K562 (cell line): ENCODE data around the gene TENT4B. TPM values are rescaled to one million over a fixed set of nuclear protein-coding genes. Genes with fewer than 3 reads are reported as not detected.

Source experiments
- BRD9 ChIP-seq: fragments of 450-650 bp; IDR thresholded peaks from 2 replicates; pipeline ENCODE4 v1.6.1; 2018; ENCODE audit warnings: low read depth; ENCODE audit not compliant: partially characterized antibody
- CTCFL ChIP-seq: IDR thresholded peaks from 2 replicates; pipeline ENCODE4 v1.6.1; 2011; ENCODE audit warnings: borderline replicate concordance, low read depth, mild to moderate bottlenecking, moderate library complexity, low read length; ENCODE audit not compliant: insufficient read depth, poor library complexity, severe bottlenecking
- NFE2L1 ChIP-seq: fragments of 450-650 bp; IDR thresholded peaks from 2 replicates; pipeline ENCODE4 v1.6.1; 2016; ENCODE audit warnings: missing genetic modification characterization, low read depth, mild to moderate bottlenecking, missing compliant biosample characterization, moderate library complexity, borderline replicate concordance
- NFRKB ChIP-seq: fragments of 450-650 bp; IDR thresholded peaks from 2 replicates; pipeline ENCODE4 v1.6.1; 2016; ENCODE audit warnings: low read depth
- RBM15 ChIP-seq: fragments of 200-400 bp; formaldehyde crosslinking; IDR thresholded peaks from 2 replicates; pipeline ENCODE4 v1.6.1; 2018; ENCODE audit warnings: mild to moderate bottlenecking, low read length, moderate library complexity; ENCODE audit not compliant: insufficient read depth
- TAF15 ChIP-seq: fragments of 200-400 bp; formaldehyde crosslinking; IDR thresholded peaks from 2 replicates; pipeline ENCODE4 v1.6.1; 2017; ENCODE audit warnings: mild to moderate bottlenecking, low read depth, low read length, moderate library complexity
- U2AF1 ChIP-seq: fragments of 200-400 bp; formaldehyde crosslinking; optimal IDR thresholded peaks from 2 replicates; pipeline ENCODE3; 2017; ENCODE audit warnings: mild to moderate bottlenecking, low read depth, low read length, moderate library complexity
- YY1 ChIP-seq, 3 experiments: IDR thresholded peaks; 2 replicates each; pipeline ENCODE4 v1.6.1; 2011; ENCODE audit warnings: low read length in 2 of 3, mild to moderate bottlenecking in 2 of 3, moderate library complexity in 2 of 3, borderline replicate concordance in 1 of 3, control low read depth in 1 of 3, low read depth in 1 of 3; ENCODE audit not compliant: insufficient read depth in 3 of 3, insufficient replicate concordance in 2 of 3, control insufficient read depth in 1 of 3, insufficient read length in 1 of 3; ENCODE audit errors: extremely low read depth in 1 of 3
- ZEB2 ChIP-seq: fragments of 450-650 bp; IDR thresholded peaks from 2 replicates; pipeline ENCODE4 v1.6.1; 2016
- ZNF121 ChIP-seq: sonication (generic); formaldehyde crosslinking; conservative IDR thresholded peaks from 2 replicates; pipeline ENCODE4 v1.8.0; 2022; ENCODE audit warnings: missing genetic modification reagents
- ZNF282 ChIP-seq: sonication (generic); formaldehyde crosslinking; IDR thresholded peaks from 2 replicates; pipeline ENCODE4 v1.8.1; 2023; ENCODE audit warnings: missing genetic modification reagents
- ZNF324 ChIP-seq: fragments of 250-450 bp; sonication (Bioruptor Pico); IDR thresholded peaks from 2 replicates; pipeline ENCODE4 v1.4.0; 2020; ENCODE audit warnings: mild to moderate bottlenecking
- ZNF445 ChIP-seq: fragments of 250-450 bp; sonication (Bioruptor Pico); IDR thresholded peaks from 2 replicates; pipeline ENCODE4 v1.4.0; 2020; ENCODE audit warnings: low read depth, mild to moderate bottlenecking, moderate library complexity
- ZNF561 ChIP-seq: fragments of 450-650 bp; formaldehyde crosslinking; conservative IDR thresholded peaks from 2 replicates; pipeline ENCODE4 v1.4.0; 2020; ENCODE audit warnings: mild to moderate bottlenecking, moderate library complexity
- ZNF717 ChIP-seq: fragments of 250-450 bp; sonication (Bioruptor Pico); IDR thresholded peaks from 2 replicates; pipeline ENCODE4 v1.5.0; 2021
- polyA plus RNA-seq, 8 experiments: library from polyadenylated mRNA; depleted of rRNA in 4 of 8; stranded (reverse) in 5 of 8; unstranded in 3 of 8; fragments of >200 nt; fragmentation: Nextera tagmentation in 2 of 8; fragmentation: Illumina TruSeq in 1 of 8; extraction: Ambion mirVana in 2 of 8; extraction: Trizol in 1 of 8; gene quantifications; 2 replicates each; pipeline versions ENCODE4 v1.2.1 to v1.2.3, GENCODE V29; 2011 to 2014; ENCODE audit warnings: inconsistent platforms in 1 of 8, missing spikeins in 1 of 8
- total RNA-seq, 7 experiments: library from RNA; depleted of rRNA in 6 of 7; stranded (reverse); fragments of >200 nt in 6 of 7; fragmentation: Illumina TruSeq in 2 of 7; extraction: Trizol in 2 of 7; gene quantifications; 2 replicates each; pipeline versions ENCODE4 v1.2.1 to v1.2.3, GENCODE V29; 2011 to 2021; ENCODE audit warnings: low replicate concordance in 1 of 7
- TF ChIP-seq, protein P1 (sequence below): sonication (generic); formaldehyde crosslinking; IDR thresholded peaks from 2 replicates; pipeline ENCODE4 v1.8.0; 2023; ENCODE audit warnings: mild to moderate bottlenecking, missing genetic modification reagents

The TENT4B gene
- total and polyA plus RNA-seq, 9 of the 15 experiments (the other 6 are each of a cell fraction or from before 2014, with no cell fraction given), result 5.2 to 8.4 (median 7.0) TPM

GRCh38 chr16:50263940-50264929 is 111.1 kb downstream of the TENT4B start (continued):
- TF ChIP-seq YY1 (IDR thresholded peaks at IDR 0.05; ENCODE audit: borderline replicate concordance in 1 of 3, control insufficient read depth in 1 of 3, extremely low read depth in 1 of 3, insufficient read depth in 3 of 3, insufficient read length in 1 of 3, insufficient replicate concordance in 2 of 3, low read depth in 1 of 3, low read length in 2 of 3) (peak in 1 of 3 experiments; percentile 71), NFE2L1 (tag) (peak; percentile 94), CTCFL (no peak), TAF15 (no peak), ZNF445 (no peak), BRD9 (peak; percentile 56), ZNF121 (CRISPR knock-in tag) (no peak), U2AF1 (no peak), ZEB2 (no peak), ZNF282 (no peak), ZNF324 (no peak), RBM15 (no peak), ZNF717 (CRISPR knock-in tag) (no peak), ZNF561 (CRISPR knock-in tag) (no peak), NFRKB (peak; percentile 76)
- TF ChIP-seq, protein P1, sequence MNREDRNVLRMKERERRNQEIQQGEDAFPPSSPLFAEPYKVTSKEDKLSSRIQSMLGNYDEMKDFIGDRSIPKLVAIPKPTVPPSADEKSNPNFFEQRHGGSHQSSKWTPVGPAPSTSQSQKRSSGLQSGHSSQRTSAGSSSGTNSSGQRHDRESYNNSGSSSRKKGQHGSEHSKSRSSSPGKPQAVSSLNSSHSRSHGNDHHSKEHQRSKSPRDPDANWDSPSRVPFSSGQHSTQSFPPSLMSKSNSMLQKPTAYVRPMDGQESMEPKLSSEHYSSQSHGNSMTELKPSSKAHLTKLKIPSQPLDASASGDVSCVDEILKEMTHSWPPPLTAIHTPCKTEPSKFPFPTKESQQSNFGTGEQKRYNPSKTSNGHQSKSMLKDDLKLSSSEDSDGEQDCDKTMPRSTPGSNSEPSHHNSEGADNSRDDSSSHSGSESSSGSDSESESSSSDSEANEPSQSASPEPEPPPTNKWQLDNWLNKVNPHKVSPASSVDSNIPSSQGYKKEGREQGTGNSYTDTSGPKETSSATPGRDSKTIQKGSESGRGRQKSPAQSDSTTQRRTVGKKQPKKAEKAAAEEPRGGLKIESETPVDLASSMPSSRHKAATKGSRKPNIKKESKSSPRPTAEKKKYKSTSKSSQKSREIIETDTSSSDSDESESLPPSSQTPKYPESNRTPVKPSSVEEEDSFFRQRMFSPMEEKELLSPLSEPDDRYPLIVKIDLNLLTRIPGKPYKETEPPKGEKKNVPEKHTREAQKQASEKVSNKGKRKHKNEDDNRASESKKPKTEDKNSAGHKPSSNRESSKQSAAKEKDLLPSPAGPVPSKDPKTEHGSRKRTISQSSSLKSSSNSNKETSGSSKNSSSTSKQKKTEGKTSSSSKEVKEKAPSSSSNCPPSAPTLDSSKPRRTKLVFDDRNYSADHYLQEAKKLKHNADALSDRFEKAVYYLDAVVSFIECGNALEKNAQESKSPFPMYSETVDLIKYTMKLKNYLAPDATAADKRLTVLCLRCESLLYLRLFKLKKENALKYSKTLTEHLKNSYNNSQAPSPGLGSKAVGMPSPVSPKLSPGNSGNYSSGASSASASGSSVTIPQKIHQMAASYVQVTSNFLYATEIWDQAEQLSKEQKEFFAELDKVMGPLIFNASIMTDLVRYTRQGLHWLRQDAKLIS (CRISPR knock-in tag), result no peak
